Suprapubic skin (tissue), 4 donors: ENCODE results near the gene ITGAE. TPM values are rescaled to one million over a fixed set of nuclear protein-coding genes. Genes with fewer than 3 reads are reported as not detected.
"Not testable (repeated sequence)": the region's sequence is repeated elsewhere in the genome, so short reads cannot be mapped to it uniquely, and the experiment has no call there.

Experiments
- DNase-seq, 2 donors: peaks; one replicate each; pipeline ENCODE4 v3.0.0-alpha.2; 2019; ENCODE audit warnings: low spot score in 2 of 2
- H3K27ac ChIP-seq: fragments of 200-600 bp; sonication (generic); one replicate; pipeline ENCODE4 v1.5.1; 2019
- H3K27me3 ChIP-seq: fragments of 200-600 bp; sonication (generic); one replicate; pipeline ENCODE4 v1.5.1; 2019
- H3K36me3 ChIP-seq: fragments of 200-600 bp; sonication (generic); one replicate; pipeline ENCODE4 v1.5.1; 2019
- H3K4me1 ChIP-seq: fragments of 200-600 bp; sonication (generic); one replicate; pipeline ENCODE4 v1.5.1; 2019
- H3K4me3 ChIP-seq: fragments of 200-600 bp; sonication (generic); one replicate; pipeline ENCODE4 v1.5.1; 2019; ENCODE audit warnings: mild to moderate bottlenecking
- H3K9me3 ChIP-seq: fragments of 200-600 bp; sonication (generic); one replicate; pipeline ENCODE4 v1.5.1; 2019
- EP300 ChIP-seq: sonication (generic); formaldehyde crosslinking; IDR thresholded peaks from one replicate; pipeline ENCODE4 v1.6.1; 2017; ENCODE audit warnings: antibody characterized with exemption
- POLR2A ChIP-seq, 2 donors: fragments of 450-650 bp; IDR thresholded peaks; one replicate each; pipeline ENCODE4 v1.6.1; 2017; ENCODE audit warnings: antibody characterized with exemption in 2 of 2, mild to moderate bottlenecking in 2 of 2, moderate library complexity in 2 of 2
- POLR2AphosphoS5 ChIP-seq, 3 donors: sonication (generic); formaldehyde crosslinking; IDR thresholded peaks; one replicate each; pipeline ENCODE4 v1.6.1; 2017; ENCODE audit warnings: antibody characterized with exemption in 3 of 3
- WGBS: methylation state at CpG from one replicate; pipeline ENCODE4 v1.1.5; 2018; 5-methylcytosine and 5-hydroxymethylcytosine counted together
- total RNA-seq, 4 donors: library from RNA; depleted of rRNA; stranded (reverse); fragments of >200 nt; gene quantifications; one replicate each; pipeline ENCODE4 v1.1.0, GENCODE V29; 2016
- TF ChIP-seq, protein P1 (sequence below), 2 donors: fragments of 200-600 bp in 1 of 2; fragments of 450-650 bp in 1 of 2; sonication (generic) in 1 of 2; IDR thresholded peaks; one replicate each; pipeline ENCODE4 v1.5.1; 2016 to 2019; ENCODE audit warnings: antibody characterized with exemption in 2 of 2, mild to moderate bottlenecking in 1 of 2, moderate library complexity in 1 of 2

The ITGAE gene
- total RNA-seq, 4 donors from 2014 or later: 14.0 to 20.7 (median 14.4) TPM

DNA sequence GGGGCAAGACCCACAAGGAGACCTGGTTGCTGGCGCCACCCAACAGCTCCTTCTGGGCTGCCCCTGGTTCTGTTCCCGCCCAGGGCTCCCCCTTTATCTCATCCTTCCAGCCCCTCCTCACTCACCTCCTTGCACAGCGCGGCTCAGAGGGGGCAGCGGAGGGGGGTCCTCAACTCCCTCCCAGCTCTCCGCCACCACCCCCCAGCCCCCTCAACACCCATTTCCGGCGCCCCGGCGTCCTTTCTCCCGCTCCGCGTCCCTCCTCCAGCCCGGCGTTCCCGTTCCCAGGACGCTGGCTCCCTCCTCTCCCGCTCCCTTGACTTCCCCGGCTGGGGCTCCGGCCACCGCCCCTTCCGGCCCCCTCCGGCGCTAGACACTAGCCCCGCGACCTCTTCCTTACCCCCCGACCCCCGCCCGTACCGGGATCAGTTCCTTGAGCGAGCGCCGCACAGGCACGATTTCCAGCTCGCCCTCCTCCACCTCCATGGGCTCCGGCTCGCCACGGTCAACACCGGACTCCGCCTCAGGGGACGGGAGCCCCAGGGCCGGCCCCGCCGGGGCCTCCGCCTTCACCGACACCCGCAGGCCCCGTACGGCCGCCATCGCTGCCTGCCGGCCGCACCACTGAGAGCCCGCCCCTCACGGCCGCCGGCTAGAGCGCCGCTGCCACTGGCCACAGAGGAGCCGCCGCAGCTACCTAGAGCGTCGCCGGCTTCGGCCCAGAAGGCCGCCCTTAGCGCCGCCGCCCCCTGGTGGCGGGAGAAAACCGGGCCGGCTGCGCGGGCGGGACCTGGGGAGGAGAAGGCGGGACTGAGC, 44.8 kb upstream of the ITGAE start, which contains the start of gene NCBP3:
NCBP3 (minus strand) TSS at position 626 of the 816 bp plus-strand sequence; CDS start at position 603, 23 bp downstream.
- Histone ChIP-seq H3K4me3 (peak within 1 kb of the TSS; percentile 80), H3K27me3 (no peaks in the 10 kb centered on the region), H3K9me3 (no peaks in the 10 kb centered on the region), H3K27ac (peak within 1 kb of the TSS; percentile 89), H3K36me3 (peaks cover 22% of the 10 kb centered on the region), H3K4me1 (peaks cover 24% of the 10 kb centered on the region)
- 3% methylated on average over 30 of the region's 76 CpGs for WGBS
- peak; percentile 59 to 73 for TF ChIP-seq POLR2A (IDR thresholded peaks at IDR 0.05)
- TF ChIP-seq, protein P1, sequence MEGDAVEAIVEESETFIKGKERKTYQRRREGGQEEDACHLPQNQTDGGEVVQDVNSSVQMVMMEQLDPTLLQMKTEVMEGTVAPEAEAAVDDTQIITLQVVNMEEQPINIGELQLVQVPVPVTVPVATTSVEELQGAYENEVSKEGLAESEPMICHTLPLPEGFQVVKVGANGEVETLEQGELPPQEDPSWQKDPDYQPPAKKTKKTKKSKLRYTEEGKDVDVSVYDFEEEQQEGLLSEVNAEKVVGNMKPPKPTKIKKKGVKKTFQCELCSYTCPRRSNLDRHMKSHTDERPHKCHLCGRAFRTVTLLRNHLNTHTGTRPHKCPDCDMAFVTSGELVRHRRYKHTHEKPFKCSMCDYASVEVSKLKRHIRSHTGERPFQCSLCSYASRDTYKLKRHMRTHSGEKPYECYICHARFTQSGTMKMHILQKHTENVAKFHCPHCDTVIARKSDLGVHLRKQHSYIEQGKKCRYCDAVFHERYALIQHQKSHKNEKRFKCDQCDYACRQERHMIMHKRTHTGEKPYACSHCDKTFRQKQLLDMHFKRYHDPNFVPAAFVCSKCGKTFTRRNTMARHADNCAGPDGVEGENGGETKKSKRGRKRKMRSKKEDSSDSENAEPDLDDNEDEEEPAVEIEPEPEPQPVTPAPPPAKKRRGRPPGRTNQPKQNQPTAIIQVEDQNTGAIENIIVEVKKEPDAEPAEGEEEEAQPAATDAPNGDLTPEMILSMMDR (IDR thresholded peaks at IDR 0.05): peak; percentile 95 to 99
- TF ChIP-seq EP300: no peak
- peak in 2 of 3 donors; percentile 62 to 77 for TF ChIP-seq POLR2AphosphoS5 (IDR thresholded peaks at IDR 0.05)
- peak; percentile 90 to 92 for DNase-seq

DNA sequence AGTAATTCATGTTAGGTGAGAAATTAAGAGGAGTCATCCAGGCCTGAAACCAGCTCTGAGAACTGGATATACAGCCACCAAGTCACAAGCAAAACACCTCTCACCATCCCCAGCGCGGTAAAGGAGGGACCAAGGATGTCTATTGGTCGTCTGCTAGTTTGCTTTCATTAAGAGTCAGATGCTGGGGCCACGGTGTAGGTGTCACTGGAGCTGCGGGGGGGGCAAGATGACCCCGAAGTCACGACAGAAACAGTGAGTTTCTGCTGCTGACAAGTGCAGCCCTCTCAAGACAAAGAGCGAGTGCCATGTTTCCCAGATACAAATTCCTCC, 44.3 kb upstream of the ITGAE start:
- DNase-seq: no peak
- Histone ChIP-seq H3K36me3 (peaks cover 26% of the 10 kb centered on the region), H3K9me3 (no peaks in the 10 kb centered on the region), H3K4me1 (peaks cover 24% of the 10 kb centered on the region), H3K27ac (peak overlapping the region; percentile 89), H3K27me3 (no peaks in the 10 kb centered on the region), H3K4me3 (peak overlapping the region; percentile 80)
- 1% methylated on average over 7 of the region's 8 CpGs for WGBS
- TF ChIP-seq POLR2AphosphoS5 (IDR thresholded peaks at IDR 0.05): no peak
- TF ChIP-seq, protein P1 (IDR thresholded peaks at IDR 0.05): no peak

DNA sequence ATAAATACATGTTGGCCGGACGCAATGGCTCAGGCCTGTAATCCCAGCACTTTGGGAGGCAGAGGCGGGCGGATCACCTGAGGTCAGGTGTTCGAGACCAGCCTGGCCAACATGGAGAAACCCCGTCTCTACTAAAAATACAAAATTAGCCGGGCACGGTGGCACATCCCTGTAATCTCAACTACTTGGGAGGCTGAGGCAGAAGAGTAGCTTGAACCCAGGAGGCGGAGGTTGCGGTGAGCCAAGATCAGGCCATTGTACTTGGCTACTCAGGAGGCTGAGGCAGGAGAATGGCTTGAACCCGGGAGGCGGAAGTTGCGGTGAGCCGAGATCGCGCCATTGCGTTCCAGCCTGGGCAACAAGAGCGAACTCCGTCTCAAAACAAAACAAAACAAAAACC, 43.6 kb upstream of the ITGAE start:
- peak in 1 of 2 donors; percentile 49 for DNase-seq
- not testable (repeated sequence) for H3K27me3 ChIP-seq, H3K27ac ChIP-seq, H3K9me3 ChIP-seq
- Histone ChIP-seq H3K4me1 (peaks cover 24% of the 10 kb centered on the region), H3K36me3 (peaks cover 33% of the 10 kb centered on the region), H3K4me3 (peak overlapping the region; percentile 80)
- whole genome bisulfite sequencing: 91% methylated on average over 19 of the region's 19 CpGs

DNA sequence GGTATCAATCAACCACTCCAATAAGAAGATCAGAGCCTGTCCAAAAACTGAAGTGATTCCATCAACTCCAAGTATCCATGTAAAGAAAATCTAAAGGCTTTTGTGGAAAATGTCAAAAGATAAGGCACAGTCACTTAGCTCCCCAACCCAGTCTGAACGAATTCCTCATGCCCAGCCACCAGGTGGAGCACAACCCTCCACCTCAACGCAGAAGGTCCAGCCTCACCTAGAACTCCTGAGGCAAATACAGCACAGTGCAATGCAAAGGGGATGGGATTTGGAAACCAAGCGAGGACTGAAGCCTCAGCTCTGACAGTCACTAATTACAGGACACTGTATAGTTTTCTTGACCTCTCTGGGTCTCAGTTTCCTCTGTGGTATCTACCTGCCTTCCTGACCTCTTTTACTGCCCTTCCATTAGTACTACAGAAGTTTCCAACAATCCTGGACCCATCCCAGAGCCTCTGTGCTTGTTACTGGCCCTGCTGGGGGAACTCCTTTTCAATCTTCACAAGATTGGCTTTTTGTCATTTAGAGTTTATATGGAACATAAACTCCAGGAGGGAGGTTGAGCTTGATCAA, 43.0 kb upstream of the ITGAE start:
- WGBS: 24% methylated on average over 3 of the region's 3 CpGs

DNA sequence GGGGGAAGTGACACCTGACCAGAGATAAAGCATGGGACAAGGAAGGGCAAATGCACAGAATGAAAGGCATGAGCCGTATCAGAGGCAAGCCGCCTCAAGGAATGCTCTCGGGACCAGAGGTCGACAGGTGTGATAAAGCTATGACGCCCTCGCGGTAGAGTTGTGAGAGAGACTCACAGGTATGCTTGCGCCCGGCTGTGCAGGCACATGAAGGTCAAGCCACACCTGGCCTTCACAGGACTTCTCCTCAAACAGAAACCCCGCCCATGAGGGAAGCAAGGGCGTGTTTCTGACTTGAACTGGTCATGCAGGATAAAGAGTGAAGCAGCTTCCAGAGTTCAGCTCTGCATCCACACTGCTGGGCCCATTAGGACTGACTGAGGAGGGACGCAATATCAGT, 37.2 kb upstream of the ITGAE start:
- peaks cover 8% of the 10 kb centered on the region for H3K4me1 ChIP-seq
- DNase-seq: peak in 1 of 2 donors; percentile 56
- 88% methylated on average over 12 of the region's 12 CpGs for WGBS
- H3K27ac ChIP-seq: no peak overlapping the region
- no peaks in the 10 kb centered on the region for H3K27me3 ChIP-seq
- TF ChIP-seq POLR2A (IDR thresholded peaks at IDR 0.05): no peak
- TF ChIP-seq, protein P1 (IDR thresholded peaks at IDR 0.05): no peak
- no peak for TF ChIP-seq EP300
- TF ChIP-seq POLR2AphosphoS5 (IDR thresholded peaks at IDR 0.05): no peak
- H3K9me3 ChIP-seq: no peaks in the 10 kb centered on the region
- no peak overlapping the region for H3K4me3 ChIP-seq
- peaks cover 70% of the 10 kb centered on the region for H3K36me3 ChIP-seq

More for the DNA sequence above, 43.0 kb upstream of the ITGAE start:
- peak in 1 of 2 donors; percentile 61 for DNase-seq
- no peaks in the 10 kb centered on the region for H3K27me3 ChIP-seq
- peaks cover 24% of the 10 kb centered on the region for H3K4me1 ChIP-seq
- peaks cover 38% of the 10 kb centered on the region for H3K36me3 ChIP-seq
- no peak overlapping the region for H3K27ac ChIP-seq
- no peaks in the 10 kb centered on the region for H3K9me3 ChIP-seq
- no peak for TF ChIP-seq POLR2AphosphoS5 (IDR thresholded peaks at IDR 0.05)
- TF ChIP-seq, protein P1 (IDR thresholded peaks at IDR 0.05): peak; percentile 6 to 51
- no peak overlapping the region for H3K4me3 ChIP-seq
